NCI-H146 treated with DMSO at 0.1 percent for 48 hours (cell line): ENCODE results near the gene WDR33.

Experiments used
- DNase-seq: peaks from one replicate; lab custom pipeline; 2025; ENCODE audit not compliant: unreplicated experiment; lab: John Stamatoyannopoulos, UW

WDR33 gene

GRCh38 chr2:127698553-127699355 is 112.2 kb downstream of the WDR33 start:
- no peak for DNase-seq

GRCh38 chr2:127697482-127698180 is 113.3 kb downstream of the WDR33 start:
- DNase-seq: no peak

GRCh38 chr2:127695491-127696472 is 115.2 kb downstream of the WDR33 start:
- no peak for DNase-seq

- DNase-seq: no peak
Measured at GRCh38 chr2:127694986-127695385, 116.0 kb downstream of the WDR33 start.

- DNase-seq: no peak
Measured at GRCh38 chr2:127690696-127691095, 120.3 kb downstream of the WDR33 start.

GRCh38 chr2:127688405-127688804 is 122.6 kb downstream of the WDR33 start:
- DNase-seq: no peak

- no peak for DNase-seq
Measured at GRCh38 chr2:127685410-127686080, 125.4 kb downstream of the WDR33 start.

GRCh38 chr2:127683757-127684156 is 127.2 kb downstream of the WDR33 start:
- no peak for DNase-seq

GRCh38 chr2:127683056-127683455 is 127.9 kb downstream of the WDR33 start:
- no peak for DNase-seq

GRCh38 chr2:127681976-127682857 is 128.8 kb downstream of the WDR33 start:
- no peak for DNase-seq

GRCh38 chr2:127681288-127681804 is 129.6 kb downstream of the WDR33 start:
- DNase-seq: no peak

- no peak for DNase-seq
Measured at GRCh38 chr2:127680706-127681287, 130.2 kb downstream of the WDR33 start.

GRCh38 chr2:127679680-127680361 is 131.2 kb downstream of the WDR33 start:
- DNase-seq: no peak

GRCh38 chr2:127678991-127679390 is 132.0 kb downstream of the WDR33 start:
- DNase-seq: no peak

- no peak for DNase-seq
Measured at GRCh38 chr2:127678531-127678930, 132.4 kb downstream of the WDR33 start.

GRCh38 chr2:127676906-127677305 is 134.1 kb downstream of the WDR33 start:
- DNase-seq: no peak

- DNase-seq: no peak
Measured at GRCh38 chr2:127675331-127676261, 135.4 kb downstream of the WDR33 start, which contains the start of gene LIMS2. TSS of gene LIMS2 (minus strand) at chr2:127675530. CDS start at chr2:127675024, 506 bp downstream.
